LNCaP clone FGC (cell line): ENCODE data around the gene MTUS2.

Experiments
- DNase-seq: peaks from one replicate; pipeline ENCODE4 v3.0.0-alpha.2; 2011; ENCODE audit warnings: low read depth
- H3K4me3 ChIP-seq: 2 replicates; pipeline ENCODE4 v1.5.1; 2011; ENCODE audit warnings: mild to moderate bottlenecking, low read depth, low read length, control low read depth
- TF ChIP-seq, protein P1 (sequence below): IDR thresholded peaks from 2 replicates; pipeline ENCODE4 v1.5.1; 2012; ENCODE audit warnings: mild to moderate bottlenecking; ENCODE audit not compliant: control insufficient read depth, insufficient read depth; ENCODE audit errors: extremely low read depth

Gene MTUS2

GRCh38 chr13:29125191-29125933 is 305.2 kb downstream of the MTUS2 start:
- no peak overlapping the region for H3K4me3 ChIP-seq
- DNase-seq: no peak
- TF ChIP-seq, protein P1, sequence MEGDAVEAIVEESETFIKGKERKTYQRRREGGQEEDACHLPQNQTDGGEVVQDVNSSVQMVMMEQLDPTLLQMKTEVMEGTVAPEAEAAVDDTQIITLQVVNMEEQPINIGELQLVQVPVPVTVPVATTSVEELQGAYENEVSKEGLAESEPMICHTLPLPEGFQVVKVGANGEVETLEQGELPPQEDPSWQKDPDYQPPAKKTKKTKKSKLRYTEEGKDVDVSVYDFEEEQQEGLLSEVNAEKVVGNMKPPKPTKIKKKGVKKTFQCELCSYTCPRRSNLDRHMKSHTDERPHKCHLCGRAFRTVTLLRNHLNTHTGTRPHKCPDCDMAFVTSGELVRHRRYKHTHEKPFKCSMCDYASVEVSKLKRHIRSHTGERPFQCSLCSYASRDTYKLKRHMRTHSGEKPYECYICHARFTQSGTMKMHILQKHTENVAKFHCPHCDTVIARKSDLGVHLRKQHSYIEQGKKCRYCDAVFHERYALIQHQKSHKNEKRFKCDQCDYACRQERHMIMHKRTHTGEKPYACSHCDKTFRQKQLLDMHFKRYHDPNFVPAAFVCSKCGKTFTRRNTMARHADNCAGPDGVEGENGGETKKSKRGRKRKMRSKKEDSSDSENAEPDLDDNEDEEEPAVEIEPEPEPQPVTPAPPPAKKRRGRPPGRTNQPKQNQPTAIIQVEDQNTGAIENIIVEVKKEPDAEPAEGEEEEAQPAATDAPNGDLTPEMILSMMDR: no peak

GRCh38 chr13:29125934-29126424 is 305.8 kb downstream of the MTUS2 start:
- DNase-seq: no peak
- no peak overlapping the region for H3K4me3 ChIP-seq
- TF ChIP-seq, protein P1: no peak

- DNase-seq: no peak
- H3K4me3 ChIP-seq: no peak overlapping the region
- TF ChIP-seq, protein P1: no peak
Measured at GRCh38 chr13:29129616-29130015, 309.5 kb downstream of the MTUS2 start.

GRCh38 chr13:29131159-29131558 is 311.0 kb downstream of the MTUS2 start:
- TF ChIP-seq, protein P1: no peak
- no peak overlapping the region for H3K4me3 ChIP-seq
- no peak for DNase-seq

GRCh38 chr13:29131881-29132668 is 311.9 kb downstream of the MTUS2 start:
- no peak for DNase-seq
- TF ChIP-seq, protein P1: no peak
- no peak overlapping the region for H3K4me3 ChIP-seq

DNA sequence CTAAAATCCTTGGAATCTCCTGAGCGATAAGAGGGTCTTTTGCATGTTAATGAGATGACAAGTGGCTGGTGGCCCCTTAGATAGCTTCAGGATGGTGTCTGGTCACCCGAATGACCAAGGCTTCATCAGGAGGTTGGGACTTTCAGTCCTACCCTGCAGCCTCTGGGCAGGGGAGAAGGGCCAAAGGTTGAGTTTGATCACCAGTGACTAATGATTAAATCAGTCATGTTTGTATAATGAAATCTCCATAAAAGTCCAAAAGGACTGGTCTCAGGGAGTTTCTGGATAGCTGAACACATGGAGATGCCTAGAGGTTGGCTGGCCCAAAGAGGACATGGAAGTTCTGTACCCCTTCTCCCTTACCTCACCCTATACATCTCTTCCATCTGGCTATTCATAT is 316.2 kb downstream of the MTUS2 start:
- TF ChIP-seq, protein P1: no peak
- H3K4me3 ChIP-seq: no peak overlapping the region
- DNase-seq: no peak

- DNase-seq: no peak
- TF ChIP-seq, protein P1: no peak
- H3K4me3 ChIP-seq: no peak overlapping the region
Measured at GRCh38 chr13:29137016-29137415, 316.9 kb downstream of the MTUS2 start.
